NCI-H2081 (cell line): ENCODE measurements around the gene NGB.
A peak's percentile ranks its signal among the peaks of the same experiment; 100 is the strongest.
"Not testable (repeated sequence)": the region's sequence is repeated elsewhere in the genome, so short reads cannot be mapped to it uniquely, and the experiment has no call there.

ENCODE experiments used
- DNase-seq, 2 experiments: peaks; one replicate each; lab custom pipeline; 2025; lab: John Stamatoyannopoulos, UW

The NGB gene

GRCh38 chr14:77271113-77271710 lies at the start of gene NGB:
TSS of gene NGB (minus strand) at chr14:77271206. CDS start at chr14:77270937, 269 bp downstream.
- DNase-seq, result no peak

GRCh38 chr14:77320238-77320935 lies 49.4 kb upstream of the NGB start, which contains the start of gene POMT2:
TSS of gene POMT2 (minus strand) at chr14:77320883. CDS start at chr14:77320681, 202 bp downstream.
- DNase-seq, result peak; percentile 89 to 95

DNA sequence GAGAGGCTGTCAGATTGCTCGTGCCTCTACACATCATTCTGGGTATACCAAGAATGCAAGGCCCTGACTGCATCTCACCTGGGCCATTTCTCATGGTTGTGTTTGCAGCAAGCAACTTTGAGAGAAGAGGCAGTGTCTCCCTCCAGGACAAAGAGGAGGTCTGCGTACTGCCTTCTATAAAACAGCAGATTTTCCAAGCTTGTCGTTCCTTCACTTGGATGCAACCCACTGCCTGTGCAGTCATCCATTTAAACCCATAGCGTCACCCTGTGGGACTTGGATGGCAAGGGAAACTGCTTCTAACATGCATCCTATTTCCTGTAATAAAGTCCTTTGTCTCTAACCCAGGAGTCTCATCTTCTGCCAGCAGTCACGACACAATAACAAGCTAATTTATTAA lies 48.4 kb upstream of the NGB start:
- DNase-seq, result no peak

DNA sequence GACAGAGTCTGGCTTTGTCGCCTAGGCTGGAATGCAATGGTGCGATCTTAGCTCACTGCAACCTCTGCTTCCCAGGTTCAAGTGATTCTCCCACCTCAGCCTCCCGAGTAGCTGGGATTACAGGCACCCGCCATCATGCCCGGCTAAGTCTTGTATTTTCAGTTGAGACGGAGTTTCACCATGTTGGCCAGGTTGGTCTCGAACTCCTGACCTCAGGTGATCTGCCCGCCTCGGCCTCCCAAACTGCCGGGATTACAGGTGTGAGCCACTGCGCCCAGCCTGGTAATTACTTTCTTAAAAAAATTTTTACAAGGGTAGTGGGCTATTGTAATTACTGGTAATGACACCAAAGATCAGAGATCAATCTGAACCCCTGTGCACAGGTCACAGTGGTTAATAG lies 47.8 kb upstream of the NGB start:
- not testable (repeated sequence) for DNase-seq

DNA sequence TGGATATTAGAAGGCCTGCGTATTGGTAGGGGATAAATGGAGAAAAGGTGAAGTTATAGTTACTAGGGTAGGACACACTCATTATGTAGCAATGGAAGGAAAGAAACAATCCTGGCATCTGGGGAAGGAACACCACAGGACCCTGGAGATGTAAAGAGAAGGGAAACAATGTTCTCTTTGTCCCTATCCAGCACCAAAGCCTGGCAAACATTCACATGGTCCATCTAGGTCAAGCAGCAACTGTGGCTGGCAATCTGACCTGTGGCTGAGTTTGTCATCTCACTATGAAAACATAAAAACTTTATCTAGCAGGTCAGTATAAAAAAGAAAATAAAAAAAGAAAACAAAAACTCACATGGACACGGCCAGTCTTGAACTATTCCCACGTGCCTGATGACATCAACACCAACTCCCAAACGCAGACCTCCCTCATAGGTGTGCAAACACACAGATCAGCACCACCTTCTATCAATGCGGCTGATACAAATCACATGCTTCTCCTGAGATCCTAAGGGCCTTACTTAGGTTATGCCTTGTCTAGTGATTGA lies 47.1 kb upstream of the NGB start:
- DNase-seq, result no peak

- no peak for DNase-seq
Measured at GRCh38 chr14:77316872-77317301, 45.9 kb upstream of the NGB start.

DNA sequence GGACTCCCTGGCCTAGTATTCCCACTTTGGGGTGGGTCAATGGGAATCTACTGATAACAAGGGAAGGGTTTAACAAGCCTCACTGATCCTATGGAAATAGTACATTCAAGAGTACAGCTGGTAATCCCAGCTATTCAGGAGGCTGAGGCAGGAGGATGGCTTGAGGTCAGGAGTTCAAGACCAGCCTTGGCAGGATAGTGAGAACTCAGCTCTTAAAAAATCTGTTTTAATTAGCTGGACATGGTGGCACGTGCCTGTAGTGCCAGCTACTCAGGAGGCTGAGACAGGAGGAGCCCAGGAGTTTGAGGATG lies 45.1 kb upstream of the NGB start:
- no peak for DNase-seq

DNA sequence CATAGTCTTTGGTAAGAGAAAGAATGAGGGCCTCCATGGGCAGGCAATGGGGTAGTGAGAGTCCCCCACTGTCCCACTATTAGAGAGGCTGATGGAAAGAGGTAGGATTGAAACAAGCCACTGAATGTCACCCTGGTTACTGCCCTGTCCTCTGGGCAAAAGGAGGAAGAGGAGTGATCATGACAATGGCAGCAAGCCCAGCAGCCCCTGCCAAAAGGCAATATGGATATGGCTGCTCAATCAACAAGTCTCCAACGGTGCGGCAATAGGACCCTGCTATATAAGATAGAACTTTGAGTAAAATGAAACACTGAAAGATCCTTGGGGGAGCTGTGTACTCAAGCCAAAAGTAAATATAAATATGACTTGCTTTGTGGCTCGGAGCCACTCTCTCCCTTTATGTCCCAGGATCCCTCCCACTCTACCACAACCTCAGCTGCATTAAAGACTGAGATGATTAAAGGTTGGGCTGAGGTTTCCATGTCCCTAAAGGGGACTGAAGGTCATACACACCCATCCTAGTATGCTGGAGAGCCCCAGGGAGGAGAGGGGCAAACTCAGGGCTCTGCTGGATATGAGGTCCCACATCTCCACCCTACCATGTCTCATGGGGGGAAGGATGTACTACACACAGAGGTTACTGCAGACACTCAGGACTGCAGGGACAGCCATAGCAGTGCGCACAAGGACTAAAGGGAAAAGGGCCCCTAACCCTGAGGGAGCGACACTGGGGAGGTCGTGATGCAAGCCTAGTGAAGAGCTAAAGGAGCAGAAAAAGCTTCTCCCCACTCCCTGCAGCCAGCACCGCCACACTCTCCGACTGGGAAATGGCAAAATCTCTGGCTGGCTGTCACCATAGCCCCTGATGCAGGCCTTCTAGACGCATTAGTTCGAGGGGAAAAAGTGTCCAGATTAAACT lies 43.8 kb upstream of the NGB start:
- DNase-seq, result peak in 1 of 2 experiments; percentile 22

DNA sequence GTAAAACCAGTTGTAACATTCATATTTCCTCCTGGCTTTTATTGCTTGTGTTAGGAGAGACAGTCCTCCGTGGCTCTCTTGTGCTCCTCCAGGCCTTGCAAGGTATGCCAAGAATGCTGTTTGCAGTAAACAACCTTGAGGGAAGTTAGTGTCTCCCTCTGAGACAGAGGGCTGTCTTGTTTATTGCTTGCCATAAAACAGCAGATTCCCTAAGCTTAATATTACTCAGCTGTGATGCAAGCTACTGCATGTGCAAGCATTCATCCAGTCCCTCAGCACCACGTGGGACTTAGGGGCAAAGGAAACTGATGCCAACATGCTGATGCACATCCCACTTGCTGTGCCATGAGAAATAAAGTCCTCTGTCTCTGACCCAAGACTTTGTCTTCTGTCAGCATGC lies 43.0 kb upstream of the NGB start:
- no peak for DNase-seq

GRCh38 chr14:77313371-77313770 lies 42.4 kb upstream of the NGB start:
- DNase-seq, result no peak

DNA sequence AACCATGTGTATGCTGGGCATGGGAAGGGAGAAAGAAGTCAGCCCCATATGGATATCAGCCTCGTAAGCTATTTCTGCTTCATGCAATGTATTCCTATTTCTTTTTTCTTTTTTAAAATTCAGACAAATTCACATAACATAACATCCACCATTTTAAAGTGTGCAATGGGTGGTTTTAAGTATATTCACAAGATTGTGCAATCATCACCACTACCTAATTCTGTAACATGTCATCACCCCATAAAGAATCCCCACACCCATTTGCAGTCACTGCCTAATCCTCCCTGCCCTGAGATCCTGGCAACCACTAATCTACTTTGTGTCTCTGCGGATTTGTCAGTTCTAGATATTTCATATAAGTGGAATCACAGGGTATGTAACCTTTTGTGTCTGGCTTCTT lies 40.2 kb upstream of the NGB start:
- DNase-seq, result no peak

DNA sequence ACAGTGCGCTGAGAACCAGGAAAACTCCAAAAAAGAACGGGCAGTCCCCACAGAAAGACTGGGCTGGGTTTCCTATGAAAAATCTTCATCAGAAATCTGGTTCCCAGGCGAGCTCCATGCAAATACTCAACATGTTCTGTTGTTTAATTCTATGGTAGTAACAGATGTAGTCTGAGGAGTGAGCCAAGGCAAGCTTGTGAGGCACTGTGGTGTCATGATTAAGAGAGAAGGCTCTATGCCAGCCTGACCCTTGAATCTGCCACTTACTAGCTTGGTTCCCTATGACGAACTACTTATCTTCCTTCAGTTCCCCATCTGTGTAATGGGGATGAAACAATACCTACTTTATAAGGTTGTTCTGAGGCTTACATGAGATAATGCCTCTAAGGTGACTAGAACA lies 39.0 kb upstream of the NGB start:
- DNase-seq, result no peak

- DNase-seq, result no peak
Measured at GRCh38 chr14:77309131-77309530, 38.1 kb upstream of the NGB start.

DNA sequence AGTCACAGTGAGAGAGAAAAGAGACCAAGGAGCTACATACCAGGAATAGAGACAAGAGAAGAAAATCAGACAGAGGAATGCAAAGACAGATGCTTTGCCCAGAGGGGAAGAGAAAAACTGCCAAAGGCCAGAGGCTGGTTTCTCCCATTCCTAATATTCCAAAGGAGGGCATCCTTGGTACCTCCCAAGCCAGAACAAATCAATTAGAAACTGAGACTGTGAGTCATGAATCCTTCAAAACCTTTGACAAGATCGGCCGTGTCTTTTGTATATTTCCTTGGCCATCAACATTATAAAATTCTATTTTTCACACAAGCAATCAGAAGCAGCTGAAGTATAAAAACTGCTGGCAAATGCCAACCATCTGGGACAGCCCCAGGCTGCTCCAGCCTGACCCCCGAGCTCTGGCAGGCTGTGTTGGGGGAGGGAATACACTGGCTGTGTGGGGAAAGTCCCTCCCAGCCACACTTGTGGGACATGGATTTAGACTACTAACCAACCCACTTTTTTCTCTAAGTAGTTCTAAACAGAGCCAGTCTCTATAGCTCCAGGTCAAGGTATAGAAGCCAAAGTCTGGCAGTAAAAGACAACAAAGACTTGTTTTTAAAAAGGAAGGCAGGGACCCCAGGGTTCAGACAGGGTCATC lies 36.0 kb upstream of the NGB start:
- DNase-seq, result no peak

DNA sequence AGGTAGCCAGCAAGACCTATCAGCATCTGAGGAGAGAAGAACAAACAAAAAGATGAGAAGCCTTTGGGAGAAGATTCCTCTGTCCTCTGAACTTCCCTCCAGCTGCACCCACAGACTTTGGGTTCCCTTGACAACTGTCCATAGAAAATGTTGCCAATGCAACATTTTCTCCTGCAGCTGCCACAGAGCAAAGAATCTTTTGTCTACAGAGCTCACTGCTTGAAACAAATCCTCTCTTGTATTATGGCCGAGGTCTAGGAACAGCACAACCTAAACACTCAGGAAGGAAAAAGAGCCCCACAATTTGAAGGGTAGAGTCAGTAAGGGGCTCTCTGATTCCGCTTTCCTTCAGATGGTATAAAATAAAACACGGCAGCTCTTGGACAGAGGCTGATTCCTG lies 35.4 kb upstream of the NGB start:
- no peak for DNase-seq

- DNase-seq, result no peak
Measured at GRCh38 chr14:77305696-77306095, 34.7 kb upstream of the NGB start.

DNA sequence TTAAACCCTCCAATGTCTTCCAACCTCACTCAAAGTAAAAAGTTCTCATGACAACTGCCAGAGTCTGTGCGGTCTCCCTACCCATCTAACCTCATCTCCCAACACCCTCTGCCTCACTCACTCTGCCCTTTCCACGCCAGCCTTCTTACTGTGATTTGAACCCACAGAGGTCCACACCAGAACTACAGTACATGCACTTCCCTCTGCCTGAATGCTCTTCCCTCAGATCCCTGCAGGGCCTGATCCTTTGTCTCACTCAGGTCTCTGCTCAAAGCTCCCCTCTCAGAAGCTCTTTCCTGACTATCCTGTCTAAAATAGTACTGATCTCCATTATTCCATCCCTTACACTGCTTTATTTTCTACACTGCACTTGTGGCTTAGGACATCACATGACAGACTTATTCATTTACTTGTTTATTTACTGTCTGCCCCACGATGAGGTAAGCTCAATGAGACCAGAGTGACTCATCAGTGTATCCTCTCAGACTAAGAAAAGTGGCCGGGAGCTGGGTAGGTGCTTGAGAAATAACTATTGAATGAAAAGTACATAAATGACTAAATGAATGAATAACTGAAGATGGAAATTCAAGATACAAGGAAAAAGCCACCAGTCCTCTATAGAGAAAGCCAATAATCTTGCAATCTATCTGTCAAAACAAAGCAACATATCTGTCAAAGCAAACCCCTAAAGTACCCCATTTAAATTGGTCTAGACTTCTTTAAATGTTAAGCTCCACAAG lies 32.6 kb upstream of the NGB start:
- DNase-seq, result peak in 1 of 2 experiments; percentile 29

DNA sequence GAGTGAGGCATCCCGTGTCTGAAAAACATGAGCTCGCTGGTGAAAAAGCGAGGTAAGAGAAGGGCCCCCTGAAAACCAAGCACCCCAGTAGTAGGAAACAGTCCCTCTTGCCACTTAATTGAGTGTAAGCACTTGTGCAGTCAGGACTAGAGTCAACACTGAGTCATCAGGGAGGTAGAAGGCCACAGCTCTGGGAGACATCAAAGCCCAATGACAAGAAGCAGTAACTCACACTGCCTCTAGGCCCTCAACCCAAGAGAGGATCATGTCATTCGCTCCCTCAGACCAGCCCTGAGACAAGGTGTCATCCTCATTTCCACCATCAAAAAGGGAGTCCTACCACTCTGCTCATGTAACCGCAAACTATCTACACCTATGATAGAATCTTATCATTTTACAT lies 31.9 kb upstream of the NGB start:
- no peak for DNase-seq

- DNase-seq, result peak; percentile 47 to 53
Measured at GRCh38 chr14:77301103-77301502, 30.1 kb upstream of the NGB start.

- no peak for DNase-seq
Measured at GRCh38 chr14:77299771-77300170, 28.8 kb upstream of the NGB start.

GRCh38 chr14:77296906-77297305 lies 25.9 kb upstream of the NGB start:
- DNase-seq, result no peak
